Measurements from ENCODE around the gene NUCB1. TPM values are rescaled to one million over a fixed set of nuclear protein-coding genes. Genes with fewer than 3 reads are reported as not detected.
"Not testable (repeated sequence)": the region's sequence is repeated elsewhere in the genome, so short reads cannot be mapped to it uniquely, and the experiment has no call there.

NUCB1 gene
- total RNA-seq, 2 donors from 2014 or later, result 191 to 254 TPM

- H3K36me3 Mint-ChIP-seq, result peaks cover 36 to 47% of the 10 kb centered on the region in 2 donors
- peak within 1 kb of the TSS; percentile 100 for H3K27ac Mint-ChIP-seq
- peak; percentile 98 for DNase-seq (ENCODE audit: low spot score in 2 of 2)
- H3K9me3 Mint-ChIP-seq, result no peaks in the 10 kb centered on the region
- ATAC-seq, result peak; percentile 36 to 39
Measured at GRCh38 chr19:48872182-48872883, 27.8 kb upstream of the NUCB1 start, which contains the start of gene PPP1R15A. TSS of gene PPP1R15A (plus strand) at chr19:48872421. CDS start at chr19:48873234, 813 bp downstream.

- peak; percentile 74 to 78 for DNase-seq (ENCODE audit: low spot score in 2 of 2)
- Mint-ChIP-seq H3K27ac (peak overlapping the region; percentile 100), H3K9me3 (no peaks in the 10 kb centered on the region), H3K36me3 (peaks cover 42 to 54% of the 10 kb centered on the region in 2 donors)
- ATAC-seq, result peak; percentile 41 to 47
Measured at GRCh38 chr19:48872884-48873475, 27.1 kb upstream of the NUCB1 start.

GRCh38 chr19:48873476-48874302, 26.4 kb upstream of the NUCB1 start:
- peaks cover 42 to 61% of the 10 kb centered on the region in 2 donors for H3K36me3 Mint-ChIP-seq
- DNase-seq (ENCODE audit: low spot score in 2 of 2) (peak in 1 of 2 donors; percentile 40), ATAC-seq (no peak)
- no peaks in the 10 kb centered on the region for H3K9me3 Mint-ChIP-seq
- H3K27ac Mint-ChIP-seq, result peak overlapping the region; percentile 100

- DNase-seq (ENCODE audit: low spot score in 2 of 2) (peak in 1 of 2 donors; percentile 51), ATAC-seq (peak; percentile 3)
- Mint-ChIP-seq H3K27ac (peak overlapping the region; percentile 100), H3K9me3 (no peaks in the 10 kb centered on the region), H3K36me3 (peaks cover 42 to 62% of the 10 kb centered on the region in 2 donors)
Measured at GRCh38 chr19:48874303-48875135, 25.6 kb upstream of the NUCB1 start.

- not testable (repeated sequence) for H3K9me3 Mint-ChIP-seq, ATAC-seq
- peak; percentile 67 to 77 for DNase-seq (ENCODE audit: low spot score in 2 of 2)
- peaks cover 42 to 62% of the 10 kb centered on the region in 2 donors for H3K36me3 Mint-ChIP-seq
- H3K27ac Mint-ChIP-seq, result peak overlapping the region; percentile 100
Measured at GRCh38 chr19:48876043-48876981, 23.8 kb upstream of the NUCB1 start.

- no peak for DNase-seq (ENCODE audit: low spot score in 2 of 2)
- Mint-ChIP-seq H3K27ac (peak overlapping the region; percentile 79 to 88), H3K36me3 (peaks cover 34 to 55% of the 10 kb centered on the region in 2 donors), H3K9me3 (no peaks in the 10 kb centered on the region)
- no peak for ATAC-seq
Measured at GRCh38 chr19:48877855-48878195, 22.3 kb upstream of the NUCB1 start.

GRCh38 chr19:48878196-48879024, 21.7 kb upstream of the NUCB1 start:
- DNase-seq (ENCODE audit: low spot score in 2 of 2) (peak in 1 of 2 donors; percentile 37), ATAC-seq (no peak)
- Mint-ChIP-seq H3K9me3 (no peaks in the 10 kb centered on the region), H3K27ac (peak overlapping the region; percentile 79 to 88), H3K36me3 (peaks cover 29 to 49% of the 10 kb centered on the region in 2 donors)

- ATAC-seq, result no peak
- H3K27ac Mint-ChIP-seq, result peak overlapping the region in 1 of 2 donors; percentile 92
- peaks cover 21 to 42% of the 10 kb centered on the region in 2 donors for H3K36me3 Mint-ChIP-seq
- DNase-seq (ENCODE audit: low spot score in 2 of 2), result no peak
- no peaks in the 10 kb centered on the region for H3K9me3 Mint-ChIP-seq
Measured at GRCh38 chr19:48879025-48879637, 21.0 kb upstream of the NUCB1 start.

- DNase-seq (ENCODE audit: low spot score in 2 of 2), result not testable (repeated sequence)
- peaks cover 16 to 36% of the 10 kb centered on the region in 2 donors for H3K36me3 Mint-ChIP-seq
Measured at GRCh38 chr19:48879696-48880095, 20.4 kb upstream of the NUCB1 start.

GRCh38 chr19:48881741-48882657, 18.1 kb upstream of the NUCB1 start:
- Mint-ChIP-seq H3K27ac (peak overlapping the region; percentile 64 to 73), H3K36me3 (peaks cover 7 to 17% of the 10 kb centered on the region in 2 donors), H3K9me3 (no peaks in the 10 kb centered on the region)
- DNase-seq (ENCODE audit: low spot score in 2 of 2) (no peak), ATAC-seq (peak; percentile 9 to 32)

More at GRCh38 chr19:48879696-48880095, 20.4 kb upstream of the NUCB1 start:
- ATAC-seq, H3K9me3 Mint-ChIP-seq: not testable (repeated sequence)
- H3K27ac Mint-ChIP-seq, result peak overlapping the region; percentile 53 to 92

GRCh38 chr19:48883726-48884125, 16.4 kb upstream of the NUCB1 start:
- Mint-ChIP-seq H3K36me3 (peaks cover 0 to under 1% of the 10 kb centered on the region in 2 donors), H3K27ac (peak overlapping the region in 1 of 2 donors; percentile 76), H3K9me3 (no peaks in the 10 kb centered on the region)
- DNase-seq (ENCODE audit: low spot score in 2 of 2), result no peak
- ATAC-seq, result peak in 1 of 2 donors; percentile 2

GRCh38 chr19:48887861-48888612, 12.1 kb upstream of the NUCB1 start:
- Mint-ChIP-seq H3K9me3 (no peaks in the 10 kb centered on the region), H3K36me3 (no peaks in the 10 kb centered on the region), H3K27ac (no peak overlapping the region)
- DNase-seq (ENCODE audit: low spot score in 2 of 2) (no peak), ATAC-seq (no peak)

- not testable (repeated sequence) for H3K27ac Mint-ChIP-seq; DNase-seq (ENCODE audit: low spot score in 2 of 2); H3K9me3 Mint-ChIP-seq; H3K36me3 Mint-ChIP-seq; ATAC-seq
Measured at GRCh38 chr19:48889496-48889895, 10.6 kb upstream of the NUCB1 start.

All from activated naive CD4-positive, alpha-beta T cell treated with anti-CD3 and anti-CD28 coated beads, Interleukin-2, amount 50 U/mL, for 72 hours (primary cell).